ELR (cell line): ENCODE data around the gene MAPK12.

ENCODE experiments used
- DNase-seq: peaks from one replicate; pipeline ENCODE4 v3.0.0-alpha.2; 2015; ENCODE audit warnings: low read depth

Gene MAPK12

DNA sequence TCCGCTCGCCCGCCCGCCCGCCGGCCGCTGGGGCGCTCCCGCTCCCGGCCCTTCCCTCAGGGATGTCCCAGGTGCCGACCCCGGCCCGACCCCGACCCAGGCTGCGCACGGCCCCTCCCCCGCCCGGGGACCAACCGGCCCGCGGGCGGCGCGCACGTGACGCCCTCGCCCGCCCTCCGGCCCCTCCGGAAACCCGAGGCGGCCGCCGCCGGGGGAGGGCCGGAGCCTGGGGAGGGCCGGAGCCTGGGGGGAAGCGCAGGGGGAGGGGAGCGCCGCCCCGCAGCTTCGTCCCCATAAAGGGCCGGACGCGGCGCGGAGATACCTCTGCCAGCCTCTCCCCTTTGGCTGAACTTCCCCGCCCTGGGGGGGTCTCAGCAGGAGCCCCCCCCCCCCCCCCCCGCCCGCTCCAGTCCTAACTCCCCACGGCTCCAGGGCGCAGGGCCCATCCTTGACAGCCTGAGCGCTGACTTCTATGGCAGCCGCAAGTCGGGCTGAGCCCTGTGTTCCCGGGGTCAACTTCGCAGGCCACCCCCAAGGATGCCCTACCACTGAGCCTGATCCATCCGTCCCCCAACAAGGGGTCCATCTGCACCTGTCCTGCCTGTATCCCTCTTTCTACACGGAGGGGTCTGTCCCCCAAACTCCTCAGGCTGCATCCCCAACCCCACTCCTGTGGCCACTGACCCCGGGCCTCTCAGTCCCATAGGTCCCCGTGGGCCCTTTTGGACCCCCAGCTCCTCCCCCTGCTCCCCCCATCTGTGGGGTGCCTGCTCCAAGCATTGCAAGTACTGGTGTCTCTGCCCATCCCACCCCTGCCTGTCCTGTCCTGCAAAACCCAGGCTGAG is at the start of gene MAPK12:
MAPK12 (minus strand) TSS at position 69 of the 845 bp plus-strand sequence. CDS start 174 bp downstream, outside the sequence.
- DNase-seq = peak; percentile 61

DNA sequence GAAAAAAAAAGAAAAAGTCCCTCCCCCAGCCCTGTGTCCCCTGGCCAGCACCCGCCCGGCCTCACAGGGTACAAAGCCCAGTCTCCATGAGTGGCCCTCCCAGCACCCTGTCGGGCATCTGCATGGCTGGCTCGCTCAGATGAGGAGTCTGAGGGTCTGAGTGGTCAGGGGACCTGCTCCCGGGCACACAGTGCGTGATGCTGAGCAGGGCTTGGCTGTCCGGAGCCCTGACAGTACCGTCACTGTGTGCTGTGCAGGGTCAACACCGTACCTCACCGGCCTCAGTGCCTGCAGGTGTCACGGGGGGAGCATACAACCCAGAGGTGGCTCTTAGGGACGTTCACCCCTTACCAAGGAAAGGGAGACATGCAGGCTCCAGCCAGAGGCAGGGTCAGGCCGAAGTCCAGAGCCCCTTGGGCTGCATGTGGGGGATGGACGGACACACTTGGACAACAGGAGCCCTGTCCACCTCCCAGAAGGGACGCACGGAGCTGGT is 49.5 kb upstream of the MAPK12 start:
- DNase-seq = no peak

DNA sequence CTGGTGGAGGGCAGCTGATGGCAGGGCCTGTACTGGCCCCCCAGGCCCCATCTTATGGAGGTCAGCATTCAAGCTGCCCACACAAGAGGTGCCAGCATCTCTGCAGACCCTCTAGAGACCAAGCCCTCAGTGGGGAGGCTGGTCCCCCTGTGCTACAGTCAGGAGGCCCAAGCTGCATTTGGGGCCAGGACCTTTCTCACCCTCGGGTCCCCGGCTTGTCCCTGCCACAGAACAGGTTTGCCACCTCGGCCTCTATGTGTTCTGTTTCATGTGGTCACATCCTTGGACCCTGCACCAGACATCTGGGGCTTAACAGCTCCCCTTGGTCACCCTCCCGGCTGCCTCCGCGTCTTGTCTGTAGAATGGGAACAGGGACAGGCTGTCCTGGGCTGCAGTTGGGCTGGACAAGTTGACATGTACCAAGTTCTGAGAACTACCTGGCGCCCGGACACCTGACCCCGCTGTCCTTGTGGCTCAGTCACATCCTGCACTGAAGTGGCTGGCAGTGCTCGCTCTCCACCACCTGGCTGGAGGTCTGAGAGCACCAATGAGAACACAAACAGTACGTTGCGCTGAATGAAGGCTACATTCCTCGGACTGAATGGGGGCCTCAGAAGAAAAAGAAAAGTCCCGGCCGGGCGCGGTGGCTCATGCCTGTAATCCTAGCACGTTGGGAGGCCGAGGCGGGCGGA is 48.7 kb upstream of the MAPK12 start:
- DNase-seq = no peak

DNA sequence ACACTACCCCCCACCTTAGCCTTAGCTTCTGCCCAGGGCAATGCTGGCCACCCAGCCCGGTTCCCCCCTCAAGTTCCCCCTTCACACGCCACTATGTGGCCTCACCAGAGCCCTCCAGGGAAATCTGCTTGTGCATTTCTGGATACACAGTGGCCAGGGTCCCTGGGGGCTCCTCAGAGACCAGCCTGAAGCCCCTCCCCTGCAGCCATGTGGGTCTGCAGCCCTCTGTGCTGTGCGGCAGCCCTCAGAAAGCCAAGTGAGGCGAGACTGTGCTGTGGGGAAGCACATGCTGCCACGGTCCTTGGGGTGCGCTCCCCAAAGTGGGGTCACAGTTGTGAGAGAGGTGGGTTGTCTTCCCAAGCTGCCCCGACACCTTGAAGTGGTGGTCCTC is 48.1 kb upstream of the MAPK12 start:
- DNase-seq = no peak

DNA sequence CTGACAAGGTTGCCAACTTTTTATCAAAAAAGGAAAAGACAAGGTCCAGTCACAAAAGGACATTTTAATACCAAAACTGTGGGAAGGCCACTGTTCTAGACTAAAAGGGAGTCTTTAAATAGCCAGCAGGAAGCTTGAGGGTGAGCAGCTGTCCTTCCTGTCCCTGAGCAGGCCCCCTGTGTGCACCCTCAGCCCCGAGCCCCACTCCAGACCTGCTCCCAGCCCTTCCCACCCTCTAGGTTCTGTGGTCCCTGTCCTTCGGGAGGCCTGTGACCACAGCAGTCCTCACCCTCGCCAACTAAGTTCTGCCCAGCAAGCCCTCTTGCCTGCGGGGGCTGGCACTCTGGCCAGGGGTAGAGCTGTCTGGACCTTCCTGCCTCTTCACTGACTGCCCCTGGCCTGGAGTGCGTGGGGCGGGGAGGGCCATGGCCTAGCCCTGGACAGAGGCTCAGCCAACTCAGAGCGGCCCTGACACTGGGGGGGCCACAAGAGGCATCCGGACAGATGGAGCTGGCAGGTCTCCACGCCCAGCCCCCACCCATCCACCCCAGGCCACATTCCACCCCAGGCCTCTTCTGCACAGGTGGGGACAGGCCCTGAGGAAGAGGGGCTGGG is 47.6 kb upstream of the MAPK12 start:
- DNase-seq = no peak

DNA sequence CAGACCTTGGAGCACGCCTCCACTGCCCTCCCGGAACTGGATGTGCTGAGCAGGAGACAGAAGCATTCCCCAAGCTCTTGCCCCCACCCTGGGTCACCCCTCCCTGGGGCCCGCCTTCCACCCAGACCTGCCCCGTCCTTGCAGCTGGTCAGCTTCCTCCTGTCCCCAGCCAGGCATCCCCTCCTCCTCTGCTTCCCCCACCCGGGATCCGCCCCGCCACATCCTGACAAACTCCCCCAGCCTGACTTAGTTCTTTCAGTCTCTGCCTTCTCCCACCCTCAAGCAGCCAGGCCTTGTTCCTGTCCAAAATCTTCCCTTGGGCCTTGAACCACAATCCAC is 47.1 kb upstream of the MAPK12 start:
- DNase-seq = peak; percentile 28

DNA sequence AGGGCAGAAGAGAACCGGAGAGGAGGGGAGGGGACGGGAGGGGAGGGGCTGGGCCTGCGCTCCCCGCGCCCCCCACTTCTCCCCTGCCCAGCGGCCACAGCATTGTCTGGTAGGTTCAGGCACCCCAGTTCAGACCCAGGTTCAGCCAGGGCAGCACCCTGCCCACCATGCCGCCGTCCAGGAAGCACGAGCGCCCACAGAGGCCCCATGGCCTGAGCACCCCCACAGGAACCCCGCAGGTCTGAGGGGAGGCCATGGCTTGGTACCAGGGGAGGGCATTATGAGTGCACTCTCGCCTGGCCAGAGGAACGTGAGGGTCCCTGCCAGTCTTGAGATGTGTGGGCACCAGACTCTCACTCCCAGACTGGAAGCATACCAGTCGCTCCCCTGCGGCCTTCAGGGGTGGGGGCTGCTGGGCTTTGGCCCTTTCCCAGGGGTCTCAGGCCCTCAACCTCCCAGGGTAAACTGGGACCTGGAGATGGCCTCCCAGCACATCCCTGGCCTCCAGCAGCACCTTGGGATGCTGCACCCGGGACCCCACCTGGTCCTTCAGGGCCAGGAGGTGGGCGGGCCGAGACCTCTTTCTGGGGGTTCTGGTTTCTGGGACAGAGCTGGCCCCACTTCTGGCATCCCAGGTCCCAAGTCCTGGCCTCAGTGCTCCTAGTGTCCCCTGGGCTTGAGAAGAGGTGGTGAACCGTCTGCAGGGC is 46.6 kb upstream of the MAPK12 start:
- no peak for DNase-seq

DNA sequence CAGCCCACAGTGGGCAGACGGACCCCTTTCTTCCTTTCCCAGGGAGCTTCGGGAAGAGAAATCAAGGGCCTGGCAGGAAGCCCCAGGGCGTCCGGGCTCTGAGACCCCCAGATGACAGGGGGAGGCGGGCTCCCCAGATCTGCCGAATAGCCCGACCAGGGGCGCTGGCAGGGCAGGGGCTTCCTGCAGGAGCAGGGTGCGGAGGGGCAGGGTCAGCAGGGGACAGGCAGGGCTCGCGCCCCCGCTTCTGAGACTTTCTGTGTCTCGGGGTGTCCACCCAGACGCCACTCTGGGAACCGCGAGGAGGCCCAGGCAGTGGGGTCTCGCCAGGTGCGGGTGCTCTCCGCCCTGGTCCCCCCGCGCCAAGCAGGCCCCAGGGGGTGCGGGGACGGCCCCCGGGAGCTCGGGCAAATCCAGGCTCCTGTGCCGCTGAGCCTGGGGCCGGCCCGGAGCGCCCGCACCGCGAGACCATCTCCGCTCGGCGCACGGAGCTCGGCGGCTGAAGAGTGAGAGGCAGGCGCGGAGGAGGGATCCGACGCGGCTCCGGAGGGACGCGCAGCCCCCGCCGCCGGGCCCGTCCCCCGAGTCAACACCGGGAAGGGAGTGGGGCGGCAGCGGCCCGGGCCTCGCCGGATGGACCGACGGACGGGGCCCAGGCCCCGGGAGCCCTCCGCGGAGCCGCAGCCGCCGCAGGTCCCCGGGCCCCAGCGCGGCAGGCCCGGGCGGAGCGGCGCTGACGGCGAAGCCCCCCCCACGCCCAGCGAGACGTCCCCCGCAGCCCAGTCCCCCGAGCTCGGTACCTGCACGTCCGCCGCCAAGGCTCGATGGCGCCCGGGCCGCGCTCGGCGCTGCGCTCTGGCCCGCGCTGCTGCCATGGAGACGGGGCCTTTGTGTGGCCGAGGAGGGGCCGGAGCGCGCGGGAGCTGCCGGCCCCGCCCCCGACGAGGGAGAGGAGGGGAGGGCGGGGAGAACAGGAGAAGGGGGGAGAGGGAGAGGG is 45.6 kb upstream of the MAPK12 start, which contains the start of gene PLXNB2:
PLXNB2 (minus strand) TSS at position 894 of the 997 bp plus-strand sequence. CDS start 17,062 bp downstream, outside the sequence.
- DNase-seq = peak; percentile 78

DNA sequence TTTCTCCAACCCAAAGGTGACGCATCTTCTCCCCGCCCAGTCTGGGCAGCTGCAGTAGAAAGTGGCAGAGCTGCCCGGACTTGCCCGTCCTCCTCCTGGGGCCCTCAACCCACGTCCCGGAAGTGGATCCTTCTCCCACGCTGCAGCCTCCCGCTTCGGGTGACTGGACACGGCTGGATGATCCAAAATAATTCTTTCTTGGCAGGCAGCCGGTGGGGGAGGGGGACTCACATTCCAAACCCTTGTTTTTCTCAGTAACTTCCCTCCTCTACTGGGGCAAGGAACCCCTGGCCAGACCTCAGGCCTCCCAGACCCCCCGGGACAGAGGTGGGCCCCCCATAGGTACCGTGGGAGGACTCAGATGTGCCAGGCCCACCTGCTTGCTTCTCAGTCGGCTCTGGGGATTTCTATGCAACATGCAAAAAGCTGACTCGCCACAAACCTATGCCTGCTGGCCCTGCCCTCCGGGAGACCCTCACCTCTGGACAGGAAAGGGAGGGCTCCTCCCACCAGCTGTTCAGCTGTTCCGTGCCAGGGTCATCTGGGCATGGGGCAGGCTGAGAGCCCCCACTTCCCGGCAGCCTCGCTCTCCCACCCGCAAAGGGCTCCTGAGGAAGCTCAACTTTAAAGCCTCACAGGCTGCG is 44.6 kb upstream of the MAPK12 start:
- peak; percentile 90 for DNase-seq

DNA sequence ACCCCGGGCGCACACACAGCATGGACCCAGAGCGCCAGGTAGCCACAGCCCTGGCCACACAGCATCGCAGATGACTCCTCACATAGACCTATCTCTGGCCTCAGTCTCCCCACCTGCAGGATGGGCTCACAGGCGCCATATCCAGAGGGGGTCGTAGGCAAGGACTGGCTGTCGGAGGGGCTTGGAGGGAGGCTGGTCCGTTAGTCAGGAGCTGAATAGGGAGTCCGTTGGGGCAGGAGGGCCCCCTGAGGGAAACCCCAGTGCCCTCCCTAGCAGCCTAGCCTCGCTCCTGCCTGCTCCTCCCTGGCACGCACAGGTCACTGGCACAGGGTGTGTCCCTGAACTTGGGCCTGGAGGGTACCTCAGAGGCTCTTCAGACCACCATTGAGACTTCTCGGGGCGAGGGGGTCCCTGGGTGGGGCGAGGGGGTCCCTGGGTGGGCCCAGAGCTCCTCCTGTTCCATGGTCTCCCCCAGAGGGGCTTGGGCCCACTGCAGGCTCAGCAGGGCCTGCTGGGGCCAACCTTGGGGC is 44.0 kb upstream of the MAPK12 start:
- DNase-seq = no peak

DNA sequence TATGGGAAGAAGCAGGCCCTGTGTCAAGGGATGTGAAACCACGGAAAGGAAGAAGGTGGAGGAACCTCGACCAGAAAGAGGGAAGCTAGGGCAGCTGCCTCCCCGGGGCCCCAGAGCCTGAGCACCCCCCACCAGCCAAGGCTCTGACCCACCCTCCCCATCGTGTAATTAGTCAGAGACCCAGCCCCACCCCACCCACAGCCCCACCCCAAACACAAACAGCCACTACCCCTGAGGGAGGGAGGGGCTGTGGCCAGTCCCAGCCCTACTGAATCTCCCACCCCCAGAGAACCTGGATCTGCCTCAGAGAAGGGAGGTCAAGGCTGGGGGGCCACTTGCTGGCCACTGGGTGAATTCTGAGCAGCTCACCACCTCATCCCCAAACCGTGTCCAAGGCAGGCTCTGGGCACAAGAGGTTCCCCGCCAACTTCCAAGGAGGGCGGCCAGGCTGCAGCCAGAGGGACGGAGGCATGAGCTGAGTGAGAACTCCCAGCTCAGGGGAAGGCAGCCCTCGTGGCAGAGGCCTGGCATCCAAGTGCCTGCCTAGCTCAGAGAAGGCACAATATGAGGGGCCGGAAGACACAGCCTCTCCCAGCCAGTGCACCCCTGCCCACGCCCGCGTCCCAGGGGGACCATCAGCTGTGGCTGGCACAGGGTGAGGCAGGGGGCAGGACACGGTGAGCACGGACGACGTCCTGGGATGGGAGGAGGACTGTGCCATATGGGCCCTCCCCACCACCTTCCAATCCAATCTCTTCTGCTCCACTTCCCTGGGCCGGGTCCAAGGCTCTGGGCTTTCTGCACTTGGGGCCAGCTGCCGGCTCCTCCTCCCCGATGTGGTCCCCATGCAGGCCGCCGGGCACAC is 43.3 kb upstream of the MAPK12 start:
- DNase-seq = no peak

DNA sequence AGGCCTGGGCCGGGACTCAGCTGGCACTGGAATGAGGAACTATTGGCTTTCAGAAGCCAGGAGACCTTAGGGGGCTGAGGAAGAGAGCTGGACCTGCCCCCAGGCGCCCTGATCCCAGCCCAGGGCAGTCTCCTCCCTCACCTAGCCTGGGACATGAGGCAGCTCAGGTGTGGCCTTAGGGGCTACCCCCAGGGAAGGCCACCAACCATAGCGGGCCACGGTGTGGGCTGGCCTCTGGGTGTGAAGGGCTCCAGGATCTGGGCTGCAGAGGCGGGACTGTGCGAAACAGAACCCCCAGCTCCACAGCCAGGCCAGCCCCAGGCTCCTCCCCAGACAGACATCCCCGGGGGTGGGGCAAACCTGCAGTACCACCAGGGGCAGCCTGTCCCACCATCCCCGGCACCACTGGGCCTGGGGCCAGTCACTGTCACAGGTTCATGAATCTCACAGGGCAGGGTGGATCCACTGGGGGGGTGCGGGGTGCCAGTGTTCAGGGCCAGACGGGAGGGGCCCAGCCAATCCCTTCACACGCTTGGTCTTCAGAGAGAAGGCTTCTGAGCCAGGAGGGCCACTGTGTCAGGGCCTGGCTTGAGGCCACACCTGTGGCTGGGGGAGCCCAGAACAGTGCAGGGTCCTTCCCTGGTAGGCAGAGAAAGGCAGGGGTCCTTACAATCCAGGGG is 42.5 kb upstream of the MAPK12 start:
- peak; percentile 24 for DNase-seq

DNA sequence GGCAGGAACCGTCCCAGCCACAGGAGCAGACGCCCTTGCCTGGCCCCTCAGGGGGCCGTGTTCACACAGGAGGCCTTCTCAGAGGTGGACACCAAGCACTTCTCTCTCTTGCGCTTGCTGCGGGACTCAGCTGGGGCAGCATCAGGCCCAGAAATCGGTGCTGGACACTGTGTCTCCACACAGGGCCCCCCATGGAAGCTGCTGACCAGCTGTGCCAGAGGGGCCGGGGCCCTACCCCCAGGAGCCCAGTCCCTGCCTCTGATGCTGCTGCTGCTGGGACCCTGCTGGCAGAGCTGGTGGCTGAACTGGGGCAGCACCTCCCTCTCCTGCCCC is 42.0 kb upstream of the MAPK12 start:
- DNase-seq = no peak

DNA sequence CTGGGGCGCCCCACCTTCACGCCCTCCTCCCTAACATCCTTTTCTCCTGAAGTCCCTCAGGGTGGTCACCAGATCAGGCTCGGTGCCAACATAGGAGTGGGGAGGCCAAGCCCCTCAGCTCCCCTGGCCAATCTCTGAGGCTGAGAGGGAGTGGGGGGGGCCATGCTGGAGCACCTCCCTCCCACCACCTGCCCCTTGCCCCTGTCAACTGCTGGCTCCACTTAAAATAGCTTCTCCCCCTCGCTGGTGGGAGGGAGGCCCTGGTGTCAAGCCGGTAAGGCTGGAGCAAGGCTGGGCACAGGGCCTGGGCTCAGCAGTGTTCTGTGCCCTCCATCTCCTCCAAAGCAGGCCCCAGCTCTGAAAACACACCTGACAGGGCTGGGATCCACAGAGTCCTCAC is 41.1 kb upstream of the MAPK12 start:
- DNase-seq = no peak

DNA sequence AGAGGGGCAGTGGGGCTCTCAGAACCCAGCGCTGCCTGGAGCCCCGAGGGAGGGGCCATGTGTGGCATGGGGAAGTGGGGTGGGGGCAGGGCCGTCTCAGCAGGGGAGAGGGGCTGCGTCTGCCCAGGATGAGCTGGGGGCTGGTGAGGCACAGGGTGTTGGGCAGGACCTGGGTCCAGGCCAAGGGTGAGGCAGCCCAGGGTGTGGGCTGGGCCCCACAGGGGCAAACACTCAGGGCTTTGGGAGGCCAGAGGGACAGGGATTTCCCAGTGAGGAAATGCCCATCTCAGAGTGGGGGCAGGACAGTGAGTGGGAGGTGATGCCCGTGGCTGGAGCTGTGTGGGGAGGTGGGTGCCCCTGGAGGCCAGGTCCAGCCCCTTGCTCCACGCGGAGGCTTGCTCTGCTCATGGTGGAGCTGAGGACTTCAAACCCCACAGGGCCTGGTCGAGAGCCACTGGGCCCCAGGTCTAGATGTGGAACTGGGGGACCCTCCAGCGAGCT is 40.6 kb upstream of the MAPK12 start:
- no peak for DNase-seq

DNA sequence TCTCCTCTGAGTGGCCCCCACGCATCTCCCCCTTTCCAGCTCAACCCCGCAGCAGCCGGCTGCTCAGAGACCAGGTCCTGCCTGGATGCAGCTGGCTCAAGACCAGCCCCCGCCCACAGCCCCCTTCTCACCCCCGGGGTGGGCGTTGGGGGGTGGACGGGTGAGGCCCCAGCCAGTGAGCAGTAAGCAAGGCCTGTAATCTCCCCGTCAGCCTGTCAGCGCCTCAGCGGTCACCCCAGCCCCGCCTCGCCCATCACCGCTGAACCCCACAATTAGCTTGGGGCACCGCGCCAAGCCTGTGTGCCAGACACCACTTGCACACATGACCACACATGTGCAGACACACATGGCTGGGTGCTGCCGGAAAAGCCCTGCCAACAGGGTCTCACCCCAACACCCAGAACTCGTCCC is 40.1 kb upstream of the MAPK12 start:
- no peak for DNase-seq

DNA sequence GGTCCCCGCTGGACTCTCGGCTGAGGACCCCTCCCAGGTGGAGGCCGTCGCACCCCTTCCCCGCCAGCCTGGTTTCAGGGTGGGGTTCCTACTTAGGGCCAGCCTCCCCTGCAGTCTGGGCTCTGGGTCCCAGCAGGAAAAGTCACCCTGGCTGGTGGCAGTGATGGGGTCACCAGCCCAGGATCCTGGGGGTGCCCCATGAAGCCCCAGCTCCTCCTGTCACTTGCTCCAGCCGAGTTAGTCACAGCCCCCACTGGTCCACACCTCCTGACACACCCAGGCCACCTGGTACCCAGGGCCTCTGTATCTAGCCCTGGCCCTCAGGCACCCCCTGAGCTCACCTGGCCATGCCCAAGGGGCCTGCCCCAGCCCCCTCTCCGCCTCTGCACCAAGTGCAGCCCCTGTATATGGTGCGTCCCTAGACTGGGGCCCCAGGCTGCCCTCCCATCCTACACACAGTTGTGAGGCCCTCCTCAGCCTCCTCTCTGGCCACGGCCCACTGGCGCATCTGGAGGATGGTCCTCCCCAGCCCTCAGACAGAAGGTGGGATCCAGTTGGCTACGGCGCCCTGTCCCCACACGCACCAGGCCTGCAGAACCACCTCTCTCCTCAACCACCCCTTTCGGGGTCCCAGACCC is 39.3 kb upstream of the MAPK12 start:
- no peak for DNase-seq
